ENCODE data around the gene RGS5. TPM values are rescaled to one million over a fixed set of nuclear protein-coding genes. Genes with fewer than 3 reads are reported as not detected.
A peak's percentile ranks its signal among the peaks of the same experiment; 100 is the strongest.

RGS5 gene
- total and polyA plus RNA-seq, 2 donors (not counting 3 experiments of a cell fraction or from before 2014, with no cell fraction given): 287 to 770 TPM

DNA sequence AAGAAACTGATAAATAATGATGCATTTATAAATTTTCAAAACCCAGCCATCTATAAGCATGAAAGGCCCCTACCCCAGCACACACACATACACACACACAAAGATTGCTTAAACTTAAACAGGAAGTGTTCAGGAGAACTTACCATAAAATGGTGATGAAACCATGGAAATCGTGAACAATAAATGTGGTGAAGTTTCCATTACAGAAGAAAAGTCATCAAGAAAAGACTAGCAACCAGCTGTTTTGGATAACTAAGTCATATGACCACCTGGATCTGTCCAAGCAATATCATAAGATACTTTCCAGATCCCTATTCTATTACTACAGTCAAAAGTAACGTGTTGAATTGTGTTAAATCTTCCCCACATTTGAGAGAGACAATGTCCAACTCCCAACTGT is 24.1 kb downstream of the RGS5 start:
- Histone ChIP-seq H3K79me2 (ENCODE audit: control insufficient read depth, insufficient read depth, low read length) (peaks cover 37% of the 10 kb centered on the region), H4K20me1 (replicated peaks; ENCODE audit: control insufficient read depth, extremely low read depth, insufficient read depth, low read length) (no peaks in the 10 kb centered on the region), H2AFZ (ENCODE audit: low read depth, low read length) (no peak overlapping the region), H3K4me3 (replicated peaks in 1 of 3; ENCODE audit: insufficient read depth in 1 of 3, low read depth in 1 of 3, low read length in 3 of 3) (no peak overlapping the region), H3K4me2 (ENCODE audit: insufficient read depth, low read length) (no peak overlapping the region), H3K27ac (ENCODE audit: insufficient read depth, low read depth, low read length) (no peak overlapping the region), H3K27me3 (ENCODE audit: control insufficient read depth in 2 of 2, insufficient read depth in 2 of 2, low read length in 2 of 2) (no peaks in the 10 kb centered on the region), H3K9ac (replicated peaks; ENCODE audit: extremely low read depth, insufficient read depth, low read length) (no peak overlapping the region), H3K36me3 (ENCODE audit: control insufficient read depth in 2 of 2, extremely low read depth in 1 of 2, insufficient read depth in 2 of 2, low read length in 2 of 2) (no peaks in the 10 kb centered on the region), H3K9me3 (replicated peaks; ENCODE audit: control insufficient read depth, insufficient read depth, low read length) (no peaks in the 10 kb centered on the region), H3K4me1 (ENCODE audit: control insufficient read depth, extremely low read depth, insufficient read depth, low read length) (peaks cover 16% of the 10 kb centered on the region), H3K9me1 (replicated peaks; ENCODE audit: control insufficient read depth, extremely low read depth, insufficient read depth, low read length) (no peaks in the 10 kb centered on the region)
- TF ChIP-seq, protein P1, sequence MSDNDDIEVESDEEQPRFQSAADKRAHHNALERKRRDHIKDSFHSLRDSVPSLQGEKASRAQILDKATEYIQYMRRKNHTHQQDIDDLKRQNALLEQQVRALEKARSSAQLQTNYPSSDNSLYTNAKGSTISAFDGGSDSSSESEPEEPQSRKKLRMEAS (IDR thresholded peaks at IDR 0.05; ENCODE audit: insufficient read depth, insufficient read length): no peak
- no peak for TF ChIP-seq MYC (IDR thresholded peaks at IDR 0.05; ENCODE audit: low read depth, low read length)
- TF ChIP-seq JUN (IDR thresholded peaks at IDR 0.05; ENCODE audit: borderline replicate concordance, insufficient read depth, insufficient read length, low read depth): no peak
- intact Hi-C loops (cut with micrococcal nuclease) (no loop called here), dilution Hi-C loops (cut with MboI; ENCODE audit: extremely low pct_ligation_motif_present, low sequenced_read_pairs) (loop anchor here (25.0 kb wide), 1 partner anchor 291 kb away; no protein-coding TSS in a partner anchor)
- POLR2A ChIA-PET: interaction anchor here (0.6 kb wide), 1 partner anchor 20 kb away, joined by 3 read pairs; no protein-coding TSS in a partner anchor
- no peak for FAIRE-seq
- peak; percentile 29 for DNase-seq (ENCODE audit: low read depth, low spot score)
- BruUV-seq (replicated peaks): no TSS peak
- CTCF ChIA-PET: interaction anchor here (1.5 to 5.3 kb wide), 5 partner anchors 17 to 300 kb away, joined by 3 to 128 read pairs (median 63); partner anchors contain the start of genes RGS4 and RGS5

DNA sequence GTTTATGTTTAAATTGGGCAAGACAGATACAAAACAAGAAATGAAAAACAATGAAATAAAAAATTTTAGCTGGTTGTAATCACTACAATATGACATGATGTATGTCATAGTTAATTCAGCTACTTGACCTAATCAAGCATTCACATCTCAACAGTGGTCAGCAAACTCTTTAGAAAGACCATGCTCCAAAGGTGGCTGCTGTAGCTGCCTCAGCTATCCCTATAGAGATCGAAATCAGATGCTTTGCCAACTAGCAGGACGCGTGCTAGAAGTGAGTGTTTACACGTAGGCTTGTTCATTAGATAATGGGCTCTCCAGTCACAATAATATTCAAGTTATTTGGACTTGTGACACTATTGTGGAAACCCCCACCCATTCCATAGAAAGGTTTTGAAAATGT is 25.9 kb downstream of the RGS5 start:
- Histone ChIP-seq H3K4me2 (ENCODE audit: insufficient read depth, low read length) (no peak overlapping the region), H2AFZ (ENCODE audit: low read depth, low read length) (no peak overlapping the region), H3K9ac (replicated peaks; ENCODE audit: extremely low read depth, insufficient read depth, low read length) (no peak overlapping the region), H3K9me3 (replicated peaks; ENCODE audit: control insufficient read depth, insufficient read depth, low read length) (no peaks in the 10 kb centered on the region), H3K4me3 (replicated peaks in 1 of 3; ENCODE audit: insufficient read depth in 1 of 3, low read depth in 1 of 3, low read length in 3 of 3) (no peak overlapping the region), H3K79me2 (ENCODE audit: control insufficient read depth, insufficient read depth, low read length) (peaks cover 32% of the 10 kb centered on the region), H3K36me3 (ENCODE audit: control insufficient read depth in 2 of 2, extremely low read depth in 1 of 2, insufficient read depth in 2 of 2, low read length in 2 of 2) (no peaks in the 10 kb centered on the region), H4K20me1 (replicated peaks; ENCODE audit: control insufficient read depth, extremely low read depth, insufficient read depth, low read length) (no peaks in the 10 kb centered on the region), H3K9me1 (replicated peaks; ENCODE audit: control insufficient read depth, extremely low read depth, insufficient read depth, low read length) (no peaks in the 10 kb centered on the region), H3K27ac (ENCODE audit: insufficient read depth, low read depth, low read length) (no peak overlapping the region), H3K4me1 (ENCODE audit: control insufficient read depth, extremely low read depth, insufficient read depth, low read length) (peaks cover 34% of the 10 kb centered on the region), H3K27me3 (ENCODE audit: control insufficient read depth in 2 of 2, insufficient read depth in 2 of 2, low read length in 2 of 2) (no peaks in the 10 kb centered on the region)
- DNase-seq (ENCODE audit: low read depth, low spot score) (no peak), FAIRE-seq (no peak)
- POLR2A ChIA-PET: no interaction called here
- TF ChIP-seq EZH2 (IDR thresholded peaks at IDR 0.05; ENCODE audit: borderline replicate concordance, low read depth, low read length, severe bottlenecking): no peak
- TF ChIP-seq GATA2 (IDR thresholded peaks at IDR 0.05; ENCODE audit: insufficient read depth, insufficient read length, low read depth, low read length): no peak
- TF ChIP-seq, protein P1 (IDR thresholded peaks at IDR 0.05; ENCODE audit: insufficient read depth, insufficient read length): no peak
- TF ChIP-seq JUN (IDR thresholded peaks at IDR 0.05; ENCODE audit: borderline replicate concordance, insufficient read depth, insufficient read length, low read depth): no peak
- TF ChIP-seq POLR2AphosphoS5 (IDR thresholded peaks at IDR 0.05; ENCODE audit: insufficient read depth, low read depth, low read length): no peak
- no peak for TF ChIP-seq FOS (IDR thresholded peaks at IDR 0.05; ENCODE audit: borderline replicate concordance, insufficient read depth, low read length)
- TF ChIP-seq, protein P2, sequence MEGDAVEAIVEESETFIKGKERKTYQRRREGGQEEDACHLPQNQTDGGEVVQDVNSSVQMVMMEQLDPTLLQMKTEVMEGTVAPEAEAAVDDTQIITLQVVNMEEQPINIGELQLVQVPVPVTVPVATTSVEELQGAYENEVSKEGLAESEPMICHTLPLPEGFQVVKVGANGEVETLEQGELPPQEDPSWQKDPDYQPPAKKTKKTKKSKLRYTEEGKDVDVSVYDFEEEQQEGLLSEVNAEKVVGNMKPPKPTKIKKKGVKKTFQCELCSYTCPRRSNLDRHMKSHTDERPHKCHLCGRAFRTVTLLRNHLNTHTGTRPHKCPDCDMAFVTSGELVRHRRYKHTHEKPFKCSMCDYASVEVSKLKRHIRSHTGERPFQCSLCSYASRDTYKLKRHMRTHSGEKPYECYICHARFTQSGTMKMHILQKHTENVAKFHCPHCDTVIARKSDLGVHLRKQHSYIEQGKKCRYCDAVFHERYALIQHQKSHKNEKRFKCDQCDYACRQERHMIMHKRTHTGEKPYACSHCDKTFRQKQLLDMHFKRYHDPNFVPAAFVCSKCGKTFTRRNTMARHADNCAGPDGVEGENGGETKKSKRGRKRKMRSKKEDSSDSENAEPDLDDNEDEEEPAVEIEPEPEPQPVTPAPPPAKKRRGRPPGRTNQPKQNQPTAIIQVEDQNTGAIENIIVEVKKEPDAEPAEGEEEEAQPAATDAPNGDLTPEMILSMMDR (IDR thresholded peaks at IDR 0.05; ENCODE audit: extremely low read depth in 1 of 2, insufficient read depth in 1 of 2, low read depth in 1 of 2, low read length in 2 of 2): no peak
- TF ChIP-seq POLR2A (IDR thresholded peaks at IDR 0.05; ENCODE audit: low read depth, low read length): no peak
- TF ChIP-seq MYC (IDR thresholded peaks at IDR 0.05; ENCODE audit: low read depth, low read length): no peak
- intact Hi-C loops (cut with micrococcal nuclease) (no loop called here), dilution Hi-C loops (cut with MboI; ENCODE audit: extremely low pct_ligation_motif_present, low sequenced_read_pairs) (loop anchor here (25.0 kb wide), 1 partner anchor 289 kb away; no protein-coding TSS in a partner anchor)
- CTCF ChIA-PET: interaction anchor here (1.4 to 5.3 kb wide), 7 partner anchors 10 to 329 kb away, joined by 5 to 128 read pairs (median 46); partner anchors contain the start of genes RGS4 and RGS5
- no TSS peak for BruUV-seq (replicated peaks)
